HS-5 (cell line): ENCODE measurements around the gene SPTLC1.
"Not testable (repeated sequence)": the region's sequence is repeated elsewhere in the genome, so short reads cannot be mapped to it uniquely, and the experiment has no call there.

ENCODE experiments used
- DNase-seq: peaks from one replicate; pipeline ENCODE4 v3.0.0-alpha.2; 2012; ENCODE audit warnings: low read depth

The SPTLC1 gene, protein sequence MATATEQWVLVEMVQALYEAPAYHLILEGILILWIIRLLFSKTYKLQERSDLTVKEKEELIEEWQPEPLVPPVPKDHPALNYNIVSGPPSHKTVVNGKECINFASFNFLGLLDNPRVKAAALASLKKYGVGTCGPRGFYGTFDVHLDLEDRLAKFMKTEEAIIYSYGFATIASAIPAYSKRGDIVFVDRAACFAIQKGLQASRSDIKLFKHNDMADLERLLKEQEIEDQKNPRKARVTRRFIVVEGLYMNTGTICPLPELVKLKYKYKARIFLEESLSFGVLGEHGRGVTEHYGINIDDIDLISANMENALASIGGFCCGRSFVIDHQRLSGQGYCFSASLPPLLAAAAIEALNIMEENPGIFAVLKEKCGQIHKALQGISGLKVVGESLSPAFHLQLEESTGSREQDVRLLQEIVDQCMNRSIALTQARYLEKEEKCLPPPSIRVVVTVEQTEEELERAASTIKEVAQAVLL

GRCh38 chr9:92115071-92115858 lies at the start of gene SPTLC1:
TSS of gene SPTLC1 (minus strand) at chr9:92115413. CDS start at chr9:92115370, 43 bp downstream.
- peak; percentile 77 for DNase-seq

DNA sequence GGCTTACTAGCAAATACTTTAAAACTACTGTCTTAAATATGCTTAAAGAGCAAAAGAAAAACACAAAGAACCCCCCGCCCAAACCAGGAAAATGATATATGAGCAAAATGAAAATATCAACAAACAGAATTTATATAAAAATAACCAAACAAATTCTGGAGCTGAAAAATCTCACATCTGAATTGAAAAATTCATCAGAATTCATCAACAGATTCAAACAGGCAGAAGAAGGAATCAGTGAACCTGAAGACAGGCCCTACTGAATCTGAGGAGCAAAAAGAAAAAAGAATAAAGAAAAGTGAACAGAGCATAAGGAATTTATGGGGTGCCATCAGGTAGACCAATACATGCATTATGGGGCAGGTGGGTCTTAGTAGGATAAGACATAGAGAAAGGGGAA lies 49.8 kb upstream of the SPTLC1 start:
- no peak for DNase-seq

DNA sequence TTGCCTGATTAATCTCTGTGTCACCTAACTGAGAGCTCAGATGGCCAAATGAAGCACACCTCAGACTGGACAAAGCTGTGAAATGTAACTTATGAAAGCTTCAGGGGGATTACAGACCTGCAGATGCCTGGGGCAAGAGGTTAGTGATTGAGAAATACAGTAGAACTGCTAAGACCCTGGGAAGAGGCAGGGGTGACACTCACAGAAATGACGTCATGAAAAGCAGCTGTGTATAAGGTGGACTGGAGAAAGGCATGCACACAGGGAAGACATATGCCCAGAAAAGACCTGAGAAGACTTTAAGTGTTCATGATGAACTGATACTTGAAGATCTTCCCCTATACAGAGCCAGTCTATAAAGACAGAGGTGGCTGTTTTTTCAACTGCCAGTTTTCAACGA lies 49.3 kb upstream of the SPTLC1 start:
- DNase-seq = no peak

GRCh38 chr9:92163276-92163675 lies 48.1 kb upstream of the SPTLC1 start:
- no peak for DNase-seq

GRCh38 chr9:92160786-92161185 lies 45.6 kb upstream of the SPTLC1 start:
- DNase-seq = no peak

GRCh38 chr9:92159058-92159457 lies 43.8 kb upstream of the SPTLC1 start:
- DNase-seq = no peak

- no peak for DNase-seq
These were observed 42.9 kb upstream of the SPTLC1 start for GRCh38 chr9:92158097-92158601.

DNA sequence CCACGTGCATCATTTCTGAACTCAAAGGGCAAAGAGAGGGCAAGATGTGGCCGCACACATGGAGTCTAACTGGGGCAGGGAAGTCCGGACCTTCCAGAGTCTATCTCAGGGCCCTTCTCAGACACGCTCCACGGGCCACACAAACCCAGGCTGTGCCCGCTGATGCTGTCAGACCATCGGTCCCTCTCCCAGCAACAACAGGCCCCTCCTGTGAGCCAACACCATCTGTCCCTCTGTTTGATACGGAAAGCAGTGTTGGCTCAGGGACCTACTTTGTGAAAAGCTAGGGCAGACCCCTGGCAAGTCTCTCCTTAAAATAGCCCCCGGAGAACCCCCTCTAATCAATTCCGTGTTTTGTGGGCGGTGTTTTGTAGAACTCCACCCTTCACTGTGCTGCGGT lies 40.5 kb upstream of the SPTLC1 start:
- DNase-seq = not testable (repeated sequence)

DNA sequence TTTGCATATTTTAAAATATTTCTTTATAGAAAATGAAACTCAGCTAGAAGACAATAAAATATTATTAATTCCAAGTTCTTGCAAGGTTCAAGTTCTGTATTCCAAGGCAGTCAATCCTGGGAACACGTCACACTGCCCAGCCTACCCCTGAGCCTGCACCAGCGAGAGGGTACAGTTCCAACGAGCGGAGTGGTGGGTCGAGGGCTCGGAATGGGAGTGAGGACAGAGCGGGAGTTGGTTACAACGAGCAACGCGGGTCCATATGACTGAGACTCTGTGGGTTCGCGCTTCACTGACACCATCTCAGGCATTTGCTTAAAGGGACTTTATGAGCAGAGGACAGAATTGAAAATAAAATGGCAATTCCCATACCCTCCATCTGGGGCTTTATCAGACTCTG lies 40.0 kb upstream of the SPTLC1 start:
- DNase-seq = no peak

DNA sequence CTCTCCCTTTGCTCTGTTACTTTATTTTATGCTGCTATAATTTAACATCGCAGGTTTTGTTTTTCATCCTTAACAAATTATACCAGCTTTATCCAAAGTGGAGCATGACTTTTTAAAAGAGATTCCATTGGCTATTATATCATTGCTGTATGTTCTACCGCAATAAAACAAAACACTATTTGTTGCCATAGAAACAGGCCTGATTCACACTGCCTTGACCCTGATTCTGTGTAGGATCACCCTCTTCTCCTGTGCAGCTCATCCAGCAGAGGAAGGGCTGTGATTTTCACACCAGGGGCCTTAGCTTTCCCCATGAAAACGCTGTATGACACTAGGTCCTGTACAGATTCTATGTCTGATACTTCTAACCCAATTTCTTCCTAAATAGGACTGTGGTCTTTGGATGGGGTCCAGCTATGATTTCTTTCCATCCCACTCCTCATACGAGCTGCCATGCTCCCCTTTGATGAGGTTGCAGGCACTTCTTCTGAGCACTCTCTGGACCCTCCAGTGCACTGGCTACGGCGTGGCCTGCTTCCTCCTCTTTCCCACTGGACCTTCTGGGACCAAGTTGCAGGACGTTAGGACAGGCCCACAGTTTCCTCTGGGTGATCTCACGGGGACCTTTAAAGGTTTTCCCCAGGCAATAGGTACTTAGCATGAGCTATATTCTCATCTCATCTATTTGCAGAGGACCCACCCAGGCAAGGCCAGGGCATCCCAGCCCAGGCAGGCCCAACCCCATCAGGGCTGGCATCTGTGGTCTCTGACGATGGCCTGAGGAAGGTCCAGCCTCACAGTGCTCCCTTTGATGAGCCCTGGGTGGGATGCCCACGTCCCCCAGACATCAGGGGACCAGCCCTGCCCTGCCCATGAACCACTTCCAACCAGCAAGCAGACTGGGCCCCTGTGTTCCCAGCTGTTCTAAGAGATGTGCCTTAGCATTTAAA lies 38.5 kb upstream of the SPTLC1 start:
- peak; percentile 67 for DNase-seq

GRCh38 chr9:92151691-92152393 lies 36.6 kb upstream of the SPTLC1 start:
- peak; percentile 87 for DNase-seq

DNA sequence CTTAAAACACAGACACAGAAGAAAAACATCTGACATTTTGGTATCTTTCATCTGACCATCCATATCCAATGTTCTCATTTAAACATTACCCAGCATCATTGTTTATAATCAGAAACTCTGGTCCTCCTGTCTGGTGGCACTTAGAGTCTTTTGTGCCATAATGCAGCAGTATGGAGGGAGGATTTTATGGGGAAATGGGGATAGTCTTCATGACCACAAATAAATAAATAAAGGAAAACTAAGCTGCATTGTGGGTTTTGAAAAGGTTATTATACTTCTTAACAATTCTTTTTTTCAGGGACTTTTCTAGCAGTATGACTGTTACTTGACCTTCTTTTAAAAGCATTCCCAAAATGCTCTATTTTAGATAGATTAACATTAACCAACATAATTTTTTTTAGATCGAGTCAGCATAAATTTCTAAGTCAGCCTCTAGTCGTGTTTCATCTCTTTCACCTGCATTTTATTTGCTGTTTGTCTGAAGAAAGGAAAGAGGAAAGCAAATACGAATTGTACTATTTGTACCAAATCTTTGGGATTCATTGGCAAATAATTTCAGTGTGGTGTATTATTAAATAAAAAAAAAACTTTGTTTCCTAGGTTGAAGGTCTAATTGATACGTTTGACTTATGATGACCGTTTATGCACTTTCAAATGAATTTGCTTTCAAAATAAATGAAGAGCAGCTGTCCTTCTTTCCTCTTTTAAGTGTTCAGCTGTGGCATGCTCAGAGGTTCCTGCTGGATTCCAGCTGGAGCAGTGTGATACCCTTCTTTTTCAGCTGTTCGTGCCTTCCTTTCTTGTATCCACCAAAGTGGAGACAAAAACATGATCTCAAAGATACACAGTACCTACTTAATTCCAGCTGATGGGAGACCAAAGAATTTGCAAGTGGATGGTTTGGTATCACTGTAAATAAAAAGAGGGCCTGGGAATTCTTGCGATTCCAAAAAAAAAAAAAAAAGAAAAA lies 35.6 kb upstream of the SPTLC1 start:
- DNase-seq = not testable (repeated sequence)

DNA sequence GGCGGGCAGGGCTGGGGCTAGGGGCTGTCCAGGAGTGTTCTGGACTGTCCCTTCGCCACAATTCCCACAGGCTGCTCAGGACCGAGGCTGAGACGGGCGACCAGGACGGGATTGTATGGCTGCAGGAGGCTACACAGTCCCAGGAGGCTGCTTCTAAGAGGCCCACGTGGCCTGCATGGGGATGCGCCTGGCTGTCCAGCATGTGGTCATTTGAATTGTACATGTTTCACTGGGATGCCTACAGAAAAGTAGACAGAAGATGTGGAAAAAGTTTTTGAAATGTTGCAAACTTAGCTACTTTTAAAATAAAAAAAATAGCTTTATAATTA lies 32.6 kb upstream of the SPTLC1 start:
- DNase-seq = no peak

- peak; percentile 65 for DNase-seq
These were observed 32.0 kb upstream of the SPTLC1 start for GRCh38 chr9:92147030-92147851.

- DNase-seq = no peak
These were observed 31.4 kb upstream of the SPTLC1 start for GRCh38 chr9:92146610-92147009.

GRCh38 chr9:92145784-92146183 lies 30.6 kb upstream of the SPTLC1 start:
- DNase-seq = not testable (repeated sequence)

DNA sequence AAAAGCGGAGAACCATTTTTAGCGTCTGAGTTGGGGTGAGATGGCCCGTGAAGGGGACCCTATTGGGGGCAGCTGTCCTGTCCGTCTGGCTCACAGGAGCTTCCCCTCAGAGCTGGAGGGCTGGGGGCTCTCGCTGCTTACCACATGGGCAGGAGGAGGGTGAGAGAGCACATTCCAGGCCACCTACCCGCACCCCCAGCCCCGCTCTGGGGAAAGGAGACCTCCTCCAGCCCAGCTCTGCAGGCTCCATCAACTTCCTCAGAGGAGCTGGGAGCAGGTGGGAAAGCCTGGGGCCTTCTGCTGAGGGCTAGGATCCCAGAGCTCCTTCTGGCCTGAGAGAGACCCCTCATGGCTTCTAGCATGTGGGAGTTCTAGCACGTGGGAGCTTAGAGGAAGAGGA lies 27.1 kb upstream of the SPTLC1 start:
- DNase-seq = no peak

DNA sequence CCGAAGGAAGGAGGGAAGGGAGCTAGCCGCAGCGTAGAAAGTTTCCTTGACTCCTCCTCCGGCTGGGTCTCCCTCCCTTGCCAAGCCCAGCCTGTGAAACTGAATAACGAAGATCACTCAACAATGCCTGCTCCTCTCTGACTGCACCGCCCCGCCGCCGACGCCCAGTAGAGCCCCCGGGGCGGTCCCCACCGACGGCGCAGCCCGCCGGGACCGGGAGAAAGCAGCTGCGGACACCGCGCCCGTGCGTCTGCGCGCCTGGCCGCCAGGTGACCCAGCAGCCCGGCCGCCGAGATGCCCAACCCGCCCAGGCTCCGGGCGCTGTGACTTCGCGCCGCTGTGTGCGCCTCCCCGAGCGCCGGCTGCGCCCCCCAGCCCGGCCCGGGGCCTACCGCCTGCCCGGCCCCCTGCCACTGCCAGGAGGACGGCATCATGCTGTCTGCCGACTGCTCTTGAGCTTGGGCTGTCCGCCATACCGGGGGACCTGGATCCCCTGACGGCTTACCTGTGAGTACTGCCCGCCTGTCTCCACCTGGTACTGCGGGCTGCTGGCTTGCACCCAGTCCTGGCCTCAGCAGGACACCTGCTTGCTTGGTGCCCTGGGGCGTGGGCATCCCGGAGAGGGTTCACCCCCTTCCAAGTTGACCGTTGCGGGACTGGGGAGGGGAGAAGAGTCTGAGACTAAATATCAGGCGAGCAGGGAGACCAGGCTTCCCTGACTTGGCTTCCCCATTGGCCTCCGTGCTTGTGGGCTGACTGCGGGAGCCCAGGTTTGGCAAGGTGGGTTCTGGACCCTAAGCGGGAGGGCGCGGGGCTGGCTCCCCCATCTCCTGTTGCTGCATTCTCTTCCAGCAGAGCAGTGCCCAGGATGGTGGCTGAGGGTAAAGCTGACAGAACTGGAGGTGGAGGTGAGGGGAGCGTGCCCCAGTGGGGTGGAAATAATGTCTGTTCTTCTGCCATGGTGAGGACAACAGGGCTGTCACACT lies 26.2 kb upstream of the SPTLC1 start:
- no peak for DNase-seq
